Upper lobe of left lung (tissue), 4 donors: ENCODE data around the gene DNAJB2.

Experiments
- CTCF ChIP-seq, 6 experiments: fragments of 450-650 bp in 4 of 6; fragments of 200-600 bp in 2 of 6; sonication (generic) in 2 of 6; IDR thresholded peaks; one replicate each; pipeline ENCODE4 v1.5.1; 2016 to 2019; ENCODE audit warnings: antibody characterized with exemption in 6 of 6
- EP300 ChIP-seq, 4 donors: sonication (generic); formaldehyde crosslinking; IDR thresholded peaks; one replicate each; pipeline ENCODE4 v1.5.1; 2017; ENCODE audit warnings: antibody characterized with exemption in 4 of 4, control low read depth in 2 of 4
- POLR2A ChIP-seq, 4 donors: fragments of 450-650 bp; IDR thresholded peaks; one replicate each; pipeline ENCODE4 v1.5.1; 2016 to 2017; ENCODE audit warnings: antibody characterized with exemption in 4 of 4, mild to moderate bottlenecking in 2 of 4

DNA sequence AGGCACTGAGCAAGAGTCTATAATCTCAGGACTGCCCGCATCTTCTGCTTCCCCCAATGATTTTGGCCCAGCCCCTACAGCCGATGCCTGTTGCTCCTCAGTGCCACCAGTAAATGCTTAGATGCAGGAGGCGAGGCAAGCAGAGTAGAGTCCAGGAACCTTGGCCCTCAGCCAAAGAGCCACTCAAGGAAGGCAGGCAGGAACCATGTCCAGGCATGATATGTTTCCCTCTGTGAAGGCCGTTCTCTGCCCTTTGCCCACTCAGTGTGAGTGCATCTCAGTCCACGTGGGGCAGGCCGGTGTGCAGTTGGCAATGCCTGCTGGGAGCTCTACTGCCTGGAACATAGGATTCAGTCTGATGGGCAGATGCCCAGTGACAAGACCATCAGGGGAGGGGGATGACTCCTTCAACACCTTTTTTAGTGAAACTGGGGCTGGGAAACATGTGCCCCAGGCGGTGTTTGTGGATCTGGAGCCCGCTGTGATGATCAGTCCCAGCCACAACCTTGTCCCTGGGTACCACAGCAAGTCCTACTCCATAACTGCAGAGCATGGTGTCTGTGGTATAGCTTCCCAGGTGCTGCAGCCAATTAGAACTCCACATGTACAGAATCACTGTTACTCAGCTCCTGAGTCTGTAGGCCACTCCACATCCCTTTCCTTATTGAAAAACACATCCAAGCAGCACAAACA is 9.7 kb upstream of the DNAJB2 start:
- TF ChIP-seq CTCF (IDR thresholded peaks at IDR 0.05) (no peak), POLR2A (IDR thresholded peaks at IDR 0.05) (no peak), EP300 (IDR thresholded peaks at IDR 0.05) (no peak)
